Fibroblast of lung (primary cell): ENCODE data around the gene MRPS11.

ENCODE experiments used
- EZH2 ChIP-seq: IDR thresholded peaks from 2 replicates; pipeline ENCODE4 v1.5.1; 2012; ENCODE audit warnings: low read length, control low read depth, mild to moderate bottlenecking; ENCODE audit errors: missing control alignments
- TF ChIP-seq, protein P1 (sequence below), 2 donors: IDR thresholded peaks in 1 of 2; conservative IDR thresholded peaks in 1 of 2; 1 replicate in 1 of 2; 2 replicates in 1 of 2; pipeline ENCODE4 v1.5.1; 2011 to 2012; ENCODE audit warnings: low read length in 2 of 2, control low read depth in 1 of 2, inconsistent platforms in 1 of 2, low read depth in 1 of 2, mild to moderate bottlenecking in 1 of 2

DNA sequence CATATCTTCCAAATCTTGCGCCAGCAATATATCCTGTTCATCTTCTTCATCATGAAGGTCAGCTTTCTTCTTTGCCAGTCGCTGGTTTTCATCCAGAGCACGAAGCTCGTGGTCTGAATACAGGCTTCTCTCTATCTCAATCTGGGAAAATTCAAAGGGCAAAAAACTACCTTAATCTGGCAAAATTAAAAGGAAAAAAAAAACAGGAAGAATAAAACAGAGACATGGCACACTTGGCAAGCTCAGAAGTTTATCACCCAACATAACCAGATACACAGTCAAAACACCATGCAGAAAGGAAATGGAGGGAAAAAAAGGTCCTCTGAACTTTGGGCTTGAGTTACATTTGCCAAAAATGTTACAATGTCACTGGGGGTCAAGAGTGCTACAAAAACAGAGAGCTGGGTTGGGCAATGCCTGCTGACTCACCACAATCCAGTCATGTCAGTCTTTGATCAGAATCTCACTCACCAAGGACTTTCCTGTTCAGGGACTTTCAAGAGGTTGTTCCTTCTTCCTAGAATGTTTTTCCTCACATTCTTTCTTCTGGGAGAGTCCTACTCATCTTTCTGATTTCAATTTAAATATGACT lies 1.8 kb upstream of the MRPS11 start:
- TF ChIP-seq, protein P1, sequence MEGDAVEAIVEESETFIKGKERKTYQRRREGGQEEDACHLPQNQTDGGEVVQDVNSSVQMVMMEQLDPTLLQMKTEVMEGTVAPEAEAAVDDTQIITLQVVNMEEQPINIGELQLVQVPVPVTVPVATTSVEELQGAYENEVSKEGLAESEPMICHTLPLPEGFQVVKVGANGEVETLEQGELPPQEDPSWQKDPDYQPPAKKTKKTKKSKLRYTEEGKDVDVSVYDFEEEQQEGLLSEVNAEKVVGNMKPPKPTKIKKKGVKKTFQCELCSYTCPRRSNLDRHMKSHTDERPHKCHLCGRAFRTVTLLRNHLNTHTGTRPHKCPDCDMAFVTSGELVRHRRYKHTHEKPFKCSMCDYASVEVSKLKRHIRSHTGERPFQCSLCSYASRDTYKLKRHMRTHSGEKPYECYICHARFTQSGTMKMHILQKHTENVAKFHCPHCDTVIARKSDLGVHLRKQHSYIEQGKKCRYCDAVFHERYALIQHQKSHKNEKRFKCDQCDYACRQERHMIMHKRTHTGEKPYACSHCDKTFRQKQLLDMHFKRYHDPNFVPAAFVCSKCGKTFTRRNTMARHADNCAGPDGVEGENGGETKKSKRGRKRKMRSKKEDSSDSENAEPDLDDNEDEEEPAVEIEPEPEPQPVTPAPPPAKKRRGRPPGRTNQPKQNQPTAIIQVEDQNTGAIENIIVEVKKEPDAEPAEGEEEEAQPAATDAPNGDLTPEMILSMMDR (conservative IDR thresholded peaks at IDR 0.05 in 1 of 2, IDR thresholded peaks at IDR 0.05 in 1 of 2; ENCODE audit: low read depth in 1 of 2, low read length in 2 of 2), result no peak
- TF ChIP-seq EZH2, result no peak
